A549 (cell line): Measurements from ENCODE around the gene UROC1. TPM values are rescaled to one million over a fixed set of nuclear protein-coding genes. Genes with fewer than 3 reads are reported as not detected.

Experiments
- ATAC-seq, 2 experiments: fragments of 200-7000 bp in 1 of 2; fragments of >200 bp in 1 of 2; cut with Nextera tagmentation in 1 of 2; cut with Tn5 transposase in 1 of 2; 3 replicates each; pipeline versions ENCODE4 v1.8.0 to v1.9.1; 2018 to 2020; ENCODE audit warnings: mild to moderate bottlenecking in 1 of 2, moderate library complexity in 1 of 2
- CTCF ChIA-PET: fragments of 300-600 bp; sonication (Branson Sonifier 250); formaldehyde crosslinking; extraction: SDS; loops from one replicate; lab custom pipeline; 2021; ENCODE audit warnings: antibody characterized with exemption, inconsistent platforms; lab: Yijun Ruan, JAX
- POLR2A ChIA-PET: fragments of 350-600 bp; formaldehyde crosslinking; extraction: SDS; loops from one replicate; lab custom pipeline; 2021; ENCODE audit warnings: antibody characterized with exemption, inconsistent platforms; lab: Yijun Ruan, JAX
- DNase-seq, 2 experiments: peaks; one replicate each; pipeline versions ENCODE4 v3.0.0 to v3.0.0-alpha.2; 2011 to 2016; ENCODE audit warnings: low read depth in 1 of 2, low spot score in 1 of 2
- FAIRE-seq: peaks from 2 replicates; lab custom pipeline; 2011; peaks lifted over from hg19 to GRCh38; lab: Jason Lieb, UNC
- H3K27ac ChIP-seq, 2 experiments: fragments of >200 bp; sonication (Bioruptor Twin); formaldehyde crosslinking; 3 replicates each; pipeline ENCODE4 v1.5.1; 2016 to 2017
- H3K4me1 ChIP-seq: fragments of >200 bp; sonication (Bioruptor Twin); formaldehyde crosslinking; 3 replicates; pipeline ENCODE4 v1.6.1; 2016
- H3K4me2 ChIP-seq: fragments of >200 bp; sonication (Bioruptor Twin); formaldehyde crosslinking; 3 replicates; pipeline ENCODE4 v1.6.1; 2016
- H3K4me3 ChIP-seq: fragments of >200 bp; sonication (Bioruptor Twin); formaldehyde crosslinking; 3 replicates; pipeline ENCODE4 v1.5.1; 2016
- H3K9me3 ChIP-seq: fragments of >200 bp; sonication (Bioruptor Twin); formaldehyde crosslinking; 3 replicates; pipeline ENCODE4 v1.6.1; 2016
- BCL3 ChIP-seq: fragments of >200 bp; sonication (Bioruptor Twin); formaldehyde crosslinking; IDR thresholded peaks from 3 replicates; pipeline ENCODE4 v1.6.1; 2016
- BHLHE40 ChIP-seq: IDR thresholded peaks from 2 replicates; pipeline ENCODE4 v1.6.1; 2012; ENCODE audit warnings: low read depth, low read length, inconsistent platforms
- CTCF ChIP-seq: fragments of >200 bp; sonication (Bioruptor Twin); formaldehyde crosslinking; IDR thresholded peaks from 3 replicates; pipeline ENCODE4 v1.5.1; 2016
- EHF ChIP-seq: fragments of 250-450 bp; sonication (Bioruptor Pico); IDR thresholded peaks from 2 replicates; pipeline ENCODE4 v1.5.0; 2020; ENCODE audit warnings: mild to moderate bottlenecking
- FOSL2 ChIP-seq, 2 experiments: fragments of 450-650 bp in 1 of 2; fragments of >200 bp in 1 of 2; sonication (Bioruptor Twin) in 1 of 2; formaldehyde crosslinking; IDR thresholded peaks; 2 replicates each; pipeline versions ENCODE4 v1.5.0 to v1.6.1; 2016 to 2020; ENCODE audit warnings: mild to moderate bottlenecking in 1 of 2, moderate library complexity in 1 of 2
- GATA3 ChIP-seq: IDR thresholded peaks from 2 replicates; pipeline ENCODE4 v1.6.1; 2012; ENCODE audit warnings: borderline replicate concordance
- HES2 ChIP-seq: fragments of >200 bp; sonication (Bioruptor Twin); formaldehyde crosslinking; IDR thresholded peaks from 2 replicates; pipeline ENCODE4 v1.6.1; 2016
- HOXB5 ChIP-seq: fragments of 250-450 bp; sonication (Bioruptor Pico); IDR thresholded peaks from 2 replicates; pipeline ENCODE4 v1.5.0; 2020; ENCODE audit warnings: mild to moderate bottlenecking, moderate library complexity
- KDM5A ChIP-seq: fragments of 200-600 bp; sonication (generic); IDR thresholded peaks from 2 replicates; pipeline ENCODE4 v1.6.1; 2016; ENCODE audit warnings: antibody characterized with exemption, mild to moderate bottlenecking
- MAFK ChIP-seq: fragments of 450-650 bp; IDR thresholded peaks from 2 replicates; pipeline ENCODE4 v1.6.1; 2014; ENCODE audit not compliant: partially characterized antibody
- MAX ChIP-seq: IDR thresholded peaks from 2 replicates; pipeline ENCODE4 v1.6.1; 2012
- MYC ChIP-seq: IDR thresholded peaks from 2 replicates; pipeline ENCODE4 v1.6.1; 2012; ENCODE audit warnings: mild to moderate bottlenecking, inconsistent platforms, low read length, improper control_type of control experiment, borderline replicate concordance
- PBX3 ChIP-seq: IDR thresholded peaks from 2 replicates; pipeline ENCODE4 v1.6.1; 2012
- RAD21 ChIP-seq, 2 experiments: fragments of >200 bp in 1 of 2; sonication (Bioruptor Twin) in 1 of 2; formaldehyde crosslinking in 1 of 2; IDR thresholded peaks in 1 of 2; conservative IDR thresholded peaks in 1 of 2; 2 replicates in 1 of 2; 3 replicates in 1 of 2; pipeline ENCODE4 v1.6.1; 2012 to 2018; ENCODE audit warnings: inconsistent platforms in 1 of 2
- RFX5 ChIP-seq: fragments of 450-650 bp; IDR thresholded peaks from 2 replicates; pipeline ENCODE4 v1.7.1; 2014; ENCODE audit warnings: antibody characterized with exemption, mild to moderate bottlenecking, moderate library complexity
- TP53 ChIP-seq: fragments of 250-450 bp; sonication (Bioruptor Pico); IDR thresholded peaks from 2 replicates; pipeline ENCODE4 v1.5.0; 2021; ENCODE audit warnings: mild to moderate bottlenecking, moderate library complexity
- WGBS: methylation state at CpG from one replicate; pipeline ENCODE4 v1.1.6; 2017; ENCODE audit errors: missing lambda C conversion rate; 5-methylcytosine and 5-hydroxymethylcytosine counted together
- polyA plus RNA-seq, 4 experiments: library from polyadenylated mRNA; depleted of rRNA in 3 of 4; stranded (reverse); fragments of >200 nt; fragmentation: RNase III in 1 of 4; extraction: RNeasy Plus Mini Kit Qiagen cat#74134 plus additional on column Dnase treatment in 1 of 4; gene quantifications; 2 replicates in 3 of 4; 3 replicates in 1 of 4; pipeline ENCODE4 v1.2.3, GENCODE V29; 2011 to 2017

The UROC1 gene
- polyA plus RNA-seq, 2 of the 4 experiments (the other 2 are of a cell fraction), result not detected

GRCh38 chr3:126552688-126553283 is 35.2 kb upstream of the UROC1 start:
- DNase-seq (no peak), FAIRE-seq (no peak), ATAC-seq (no peak)
- WGBS, result 19% methylated on average over 4 of the region's 14 CpGs
- Histone ChIP-seq H3K27ac (no peak overlapping the region), H3K4me1 (no peaks in the 10 kb centered on the region), H3K4me2 (no peak overlapping the region), H3K9me3 (no peaks in the 10 kb centered on the region), H3K4me3 (no peak overlapping the region)
- POLR2A ChIA-PET, result no interaction called here
- TF ChIP-seq HES2 (no peak), EHF (no peak), BCL3 (no peak), RFX5 (no peak), KDM5A (no peak), HOXB5 (no peak), RAD21 (conservative IDR thresholded peaks at IDR 0.05 in 1 of 2, IDR thresholded peaks at IDR 0.05 in 1 of 2) (no peak), GATA3 (no peak), MAFK (no peak), TP53 (CRISPR knock-in tag) (no peak), CTCF (no peak)
- CTCF ChIA-PET, result interaction anchor here (1.5 kb wide), 1 partner anchor 30 kb away, joined by 6 read pairs; no protein-coding TSS in a partner anchor

GRCh38 chr3:126551839-126552687 is 34.5 kb upstream of the UROC1 start:
- ChIA-PET CTCF (interaction anchor here (1.5 kb wide), 1 partner anchor 29 kb away, joined by 6 read pairs; no protein-coding TSS in a partner anchor), POLR2A (no interaction called here)
- WGBS, result 13% methylated on average over 10 of the region's 17 CpGs
- H3K9me3 ChIP-seq, result no peaks in the 10 kb centered on the region
- H3K4me1 ChIP-seq, result no peaks in the 10 kb centered on the region
- no peak overlapping the region for H3K4me2 ChIP-seq
- ATAC-seq, result no peak
- DNase-seq, result no peak
- no peak for FAIRE-seq
- TF ChIP-seq FOSL2 (IDR thresholded peaks at IDR 0.05) (no peak), FOSL2 (CRISPR knock-in tag; IDR thresholded peaks at IDR 0.05) (no peak), BHLHE40 (no peak), MAX (no peak), MYC (no peak), RAD21 (conservative IDR thresholded peaks at IDR 0.05 in 1 of 2, IDR thresholded peaks at IDR 0.05 in 1 of 2) (no peak), PBX3 (no peak)
- TF ChIP-seq, all 56 proteins: peak for 0
- Histone ChIP-seq H3K27ac (no peak overlapping the region), H3K4me3 (no peak overlapping the region)
